KMS-11 (cell line): ENCODE measurements around the gene CTDP1.

ENCODE experiments used
- H2AFZ ChIP-seq: fragments of 200-600 bp; sonication (generic); 2 replicates; pipeline ENCODE4 v1.6.1; 2016; ENCODE audit warnings: antibody characterized with exemption, mixed run types, low read depth
- H3K27ac ChIP-seq: fragments of 200-600 bp; sonication (generic); 2 replicates; pipeline ENCODE4 v1.6.1; 2016; ENCODE audit warnings: mild to moderate bottlenecking, mixed run types
- H3K27me3 ChIP-seq: fragments of 200-600 bp; sonication (generic); 2 replicates; pipeline ENCODE4 v1.6.1; 2017; ENCODE audit warnings: mild to moderate bottlenecking, low read depth, mixed run types, moderate library complexity; ENCODE audit not compliant: insufficient read depth
- H3K36me3 ChIP-seq: fragments of 200-600 bp; sonication (generic); 2 replicates; pipeline ENCODE4 v1.6.1; 2017; ENCODE audit warnings: mild to moderate bottlenecking, mixed run types; ENCODE audit not compliant: insufficient read depth
- H3K4me1 ChIP-seq: fragments of 200-600 bp; sonication (generic); 2 replicates; pipeline ENCODE4 v1.6.1; 2016; ENCODE audit warnings: mild to moderate bottlenecking, low read depth, mixed run types; ENCODE audit not compliant: poor library complexity, severe bottlenecking
- H3K4me2 ChIP-seq: fragments of 200-600 bp; sonication (generic); 2 replicates; pipeline ENCODE4 v1.7.0; 2016; ENCODE audit warnings: mild to moderate bottlenecking, mixed run types
- H3K4me3 ChIP-seq: fragments of 200-600 bp; sonication (generic); IDR thresholded peaks from 2 replicates; pipeline ENCODE4 v1.6.1; 2017; ENCODE audit warnings: low read depth, low read length, mixed read lengths; ENCODE audit not compliant: insufficient read depth
- H3K79me2 ChIP-seq: fragments of 200-600 bp; sonication (generic); 2 replicates; pipeline ENCODE4 v1.6.1; 2016; ENCODE audit warnings: low read depth, mixed run types; ENCODE audit not compliant: insufficient read depth
- H3K9ac ChIP-seq: fragments of 200-600 bp; sonication (generic); 2 replicates; pipeline ENCODE4 v1.6.1; 2016; ENCODE audit warnings: mild to moderate bottlenecking, mixed run types
- H4K20me1 ChIP-seq: fragments of 200-600 bp; sonication (generic); 2 replicates; pipeline ENCODE4 v1.6.1; 2016; ENCODE audit warnings: mild to moderate bottlenecking, mixed run types; ENCODE audit not compliant: insufficient read depth
- TF ChIP-seq, protein P1 (sequence below): fragments of 200-600 bp; sonication (generic); conservative IDR thresholded peaks from 2 replicates; pipeline ENCODE4 v1.6.1; 2017; ENCODE audit warnings: low read depth, mild to moderate bottlenecking, antibody characterized with exemption, low read length, moderate library complexity, mixed read lengths

Gene CTDP1

DNA sequence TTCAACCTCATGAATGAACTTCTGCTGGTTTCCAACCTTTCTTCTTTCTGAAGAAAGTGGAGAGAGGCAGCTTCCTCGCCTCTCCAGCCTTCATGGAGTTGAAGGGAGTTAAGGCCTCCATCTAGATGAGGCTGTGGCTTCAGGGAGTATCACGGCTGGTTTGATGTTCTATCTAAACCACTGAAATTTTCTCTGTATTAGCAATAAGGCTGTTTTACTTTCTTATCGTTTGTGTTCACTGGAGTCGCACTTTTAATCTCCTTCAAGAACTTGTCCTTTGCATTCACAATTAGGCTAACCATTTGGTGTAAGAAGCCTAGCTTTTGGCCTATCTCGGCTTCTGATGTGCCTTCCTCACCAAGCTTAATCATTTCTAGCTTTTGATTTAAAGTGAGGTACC, 19.9 kb upstream of the CTDP1 start:
- Histone ChIP-seq H4K20me1 (no peaks in the 10 kb centered on the region), H3K4me3 (no peak overlapping the region), H3K27me3 (no peaks in the 10 kb centered on the region), H3K4me2 (no peak overlapping the region), H3K79me2 (no peaks in the 10 kb centered on the region), H3K36me3 (no peaks in the 10 kb centered on the region), H2AFZ (no peak overlapping the region), H3K27ac (no peak overlapping the region), H3K4me1 (no peaks in the 10 kb centered on the region), H3K9ac (no peak overlapping the region)
- TF ChIP-seq, protein P1, sequence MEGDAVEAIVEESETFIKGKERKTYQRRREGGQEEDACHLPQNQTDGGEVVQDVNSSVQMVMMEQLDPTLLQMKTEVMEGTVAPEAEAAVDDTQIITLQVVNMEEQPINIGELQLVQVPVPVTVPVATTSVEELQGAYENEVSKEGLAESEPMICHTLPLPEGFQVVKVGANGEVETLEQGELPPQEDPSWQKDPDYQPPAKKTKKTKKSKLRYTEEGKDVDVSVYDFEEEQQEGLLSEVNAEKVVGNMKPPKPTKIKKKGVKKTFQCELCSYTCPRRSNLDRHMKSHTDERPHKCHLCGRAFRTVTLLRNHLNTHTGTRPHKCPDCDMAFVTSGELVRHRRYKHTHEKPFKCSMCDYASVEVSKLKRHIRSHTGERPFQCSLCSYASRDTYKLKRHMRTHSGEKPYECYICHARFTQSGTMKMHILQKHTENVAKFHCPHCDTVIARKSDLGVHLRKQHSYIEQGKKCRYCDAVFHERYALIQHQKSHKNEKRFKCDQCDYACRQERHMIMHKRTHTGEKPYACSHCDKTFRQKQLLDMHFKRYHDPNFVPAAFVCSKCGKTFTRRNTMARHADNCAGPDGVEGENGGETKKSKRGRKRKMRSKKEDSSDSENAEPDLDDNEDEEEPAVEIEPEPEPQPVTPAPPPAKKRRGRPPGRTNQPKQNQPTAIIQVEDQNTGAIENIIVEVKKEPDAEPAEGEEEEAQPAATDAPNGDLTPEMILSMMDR = no peak

GRCh38 chr18:79662034-79662433, 17.6 kb upstream of the CTDP1 start:
- H3K27ac ChIP-seq = no peak overlapping the region
- no peak overlapping the region for H2AFZ ChIP-seq
- H4K20me1 ChIP-seq = no peaks in the 10 kb centered on the region
- H3K27me3 ChIP-seq = no peaks in the 10 kb centered on the region
- no peak overlapping the region for H3K9ac ChIP-seq
- H3K79me2 ChIP-seq = no peaks in the 10 kb centered on the region
- no peak overlapping the region for H3K4me3 ChIP-seq
- TF ChIP-seq, protein P1 = no peak
- no peaks in the 10 kb centered on the region for H3K4me1 ChIP-seq
- no peak overlapping the region for H3K4me2 ChIP-seq
- H3K36me3 ChIP-seq = no peaks in the 10 kb centered on the region

- no peaks in the 10 kb centered on the region for H4K20me1 ChIP-seq
- H3K27ac ChIP-seq = no peak overlapping the region
- no peaks in the 10 kb centered on the region for H3K27me3 ChIP-seq
- no peaks in the 10 kb centered on the region for H3K36me3 ChIP-seq
- no peak overlapping the region for H3K9ac ChIP-seq
- H3K4me1 ChIP-seq = no peaks in the 10 kb centered on the region
- TF ChIP-seq, protein P1 = no peak
- no peak overlapping the region for H2AFZ ChIP-seq
- no peaks in the 10 kb centered on the region for H3K79me2 ChIP-seq
- no peak overlapping the region for H3K4me3 ChIP-seq
- H3K4me2 ChIP-seq = no peak overlapping the region
These were observed 17.2 kb upstream of the CTDP1 start for GRCh38 chr18:79662439-79662838.

- TF ChIP-seq, protein P1 = no peak
- Histone ChIP-seq H3K27ac (no peak overlapping the region), H3K9ac (no peak overlapping the region), H3K79me2 (no peaks in the 10 kb centered on the region), H4K20me1 (no peaks in the 10 kb centered on the region), H3K27me3 (no peaks in the 10 kb centered on the region), H3K36me3 (no peaks in the 10 kb centered on the region), H3K4me3 (no peak overlapping the region), H2AFZ (no peak overlapping the region), H3K4me1 (no peaks in the 10 kb centered on the region), H3K4me2 (no peak overlapping the region)
These were observed 15.0 kb upstream of the CTDP1 start for GRCh38 chr18:79664525-79665125.
